Measurements from ENCODE around the gene SMIM5.
A peak's percentile ranks its signal among the peaks of the same experiment; 100 is the strongest.

GRCh38 chr17:75625813-75626486, 7.3 kb upstream of the SMIM5 start:
- TF ChIP-seq CTCF (IDR thresholded peaks at IDR 0.05) (peak in 2 of 6 experiments; percentile 13 to 48), POLR2A (IDR thresholded peaks at IDR 0.05) (no peak)
